Kidney epithelial cell (primary cell): ENCODE measurements around the gene HLA-DMB. TPM values are rescaled to one million over a fixed set of nuclear protein-coding genes. Genes with fewer than 3 reads are reported as not detected.

Source experiments
- DNase-seq: peaks from one replicate; pipeline ENCODE4 v3.0.0-alpha.2; 2010; ENCODE audit warnings: low read depth
- H3K27me3 ChIP-seq: 2 replicates; pipeline ENCODE4 v1.6.0; 2011; ENCODE audit warnings: low read length; ENCODE audit not compliant: control insufficient read depth, insufficient read depth
- H3K36me3 ChIP-seq: 2 replicates; pipeline ENCODE4 v1.5.1; 2011; ENCODE audit warnings: low read length; ENCODE audit not compliant: control insufficient read depth, insufficient read depth
- H3K4me3 ChIP-seq: 2 replicates; pipeline ENCODE4 v1.5.1; 2011; ENCODE audit warnings: low read depth, mild to moderate bottlenecking, control low read depth, low read length
- CTCF ChIP-seq: IDR thresholded peaks from 2 replicates; pipeline ENCODE4 v1.5.1; 2011; ENCODE audit warnings: mild to moderate bottlenecking, moderate library complexity, low read length, control low read depth, inconsistent platforms; ENCODE audit not compliant: insufficient read depth, poor library complexity, severe bottlenecking
- total RNA-seq: library from RNA; depleted of rRNA; stranded (reverse); fragments of >200 nt; gene quantifications from 2 replicates; pipeline ENCODE4 v1.2.3, GENCODE V29; 2015

The HLA-DMB gene
- total RNA-seq, 1 donor from 2014 or later: 1.0 TPM

GRCh38 chr6:32977272-32977952, 36.6 kb upstream of the HLA-DMB start:
- no peak for TF ChIP-seq CTCF
- no peak for DNase-seq
- peaks cover 15% of the 10 kb centered on the region for H3K36me3 ChIP-seq

GRCh38 chr6:32976334-32977069, 35.7 kb upstream of the HLA-DMB start:
- no peak for TF ChIP-seq CTCF
- no peaks in the 10 kb centered on the region for H3K27me3 ChIP-seq
- peaks cover 15% of the 10 kb centered on the region for H3K36me3 ChIP-seq
- no peak for DNase-seq
- H3K4me3 ChIP-seq: no peak overlapping the region

More at GRCh38 chr6:32977272-32977952, 36.6 kb upstream of the HLA-DMB start:
- H3K27me3 ChIP-seq: no peaks in the 10 kb centered on the region
- no peak overlapping the region for H3K4me3 ChIP-seq

- no peak for TF ChIP-seq CTCF
- Histone ChIP-seq H3K27me3 (no peaks in the 10 kb centered on the region), H3K36me3 (peaks cover 15% of the 10 kb centered on the region), H3K4me3 (no peak overlapping the region)
- no peak for DNase-seq
These were observed 35.1 kb upstream of the HLA-DMB start for GRCh38 chr6:32975886-32976285.

GRCh38 chr6:32974541-32975308, 33.9 kb upstream of the HLA-DMB start:
- Histone ChIP-seq H3K27me3 (no peaks in the 10 kb centered on the region), H3K4me3 (peak overlapping the region; percentile 90), H3K36me3 (peaks cover 13% of the 10 kb centered on the region)
- no peak for DNase-seq
- TF ChIP-seq CTCF: no peak

GRCh38 chr6:32974016-32974333, 33.1 kb upstream of the HLA-DMB start:
- Histone ChIP-seq H3K27me3 (no peaks in the 10 kb centered on the region), H3K4me3 (peak overlapping the region; percentile 90), H3K36me3 (peaks cover 11% of the 10 kb centered on the region)
- DNase-seq: no peak
- TF ChIP-seq CTCF: no peak
